ENCODE results near the gene NCAM1.
A peak's percentile ranks its signal among the peaks of the same experiment; 100 is the strongest.
"Not testable (repeated sequence)": the region's sequence is repeated elsewhere in the genome, so short reads cannot be mapped to it uniquely, and the experiment has no call there.

The NCAM1 gene

GRCh38 chr11:112961146-112961668, at the start of gene NCAM1:
Gene NCAM1, plus strand, starts transcription at chr11:112961420.
- intact Hi-C loops (cut with DNase I): loop anchor here (5.0 to 10.0 kb wide), 4 partner anchors 151 to 374 kb away; no protein-coding TSS in a partner anchor
- DNase-seq: peak; percentile 90 to 99 (median 94)

- intact Hi-C loops (cut with DNase I): no loop called here
- DNase-seq: no peak
Measured at GRCh38 chr11:112922606-112923005, 38.6 kb upstream of the NCAM1 start.

GRCh38 chr11:112924836-112925235, 36.4 kb upstream of the NCAM1 start:
- intact Hi-C loops (cut with DNase I); DNase-seq: not testable (repeated sequence)

- intact Hi-C loops (cut with DNase I): no loop called here
- no peak for DNase-seq
Measured at GRCh38 chr11:112925516-112926310, 35.5 kb upstream of the NCAM1 start.

- no peak for DNase-seq
- intact Hi-C loops (cut with DNase I): no loop called here
Measured at GRCh38 chr11:112928136-112928535, 33.1 kb upstream of the NCAM1 start.

GRCh38 chr11:112929432-112929831, 31.8 kb upstream of the NCAM1 start:
- intact Hi-C loops (cut with DNase I): no loop called here
- no peak for DNase-seq

GRCh38 chr11:112931703-112932102, 29.5 kb upstream of the NCAM1 start:
- intact Hi-C loops (cut with DNase I): no loop called here

GRCh38 chr11:112932593-112932992, 28.6 kb upstream of the NCAM1 start:
- no peak for DNase-seq
- intact Hi-C loops (cut with DNase I): no loop called here

More at GRCh38 chr11:112931703-112932102, 29.5 kb upstream of the NCAM1 start:
- no peak for DNase-seq

- no peak for DNase-seq
- intact Hi-C loops (cut with DNase I): no loop called here
Measured at GRCh38 chr11:112933970-112934369, 27.2 kb upstream of the NCAM1 start.

GRCh38 chr11:112941104-112941503, 20.1 kb upstream of the NCAM1 start:
- no peak for DNase-seq
- intact Hi-C loops (cut with DNase I): no loop called here

- intact Hi-C loops (cut with DNase I): no loop called here
Measured at GRCh38 chr11:112942966-112943643, 18.1 kb upstream of the NCAM1 start.

GRCh38 chr11:112946866-112947265, 14.4 kb upstream of the NCAM1 start:
- no peak for DNase-seq
- intact Hi-C loops (cut with DNase I): no loop called here

More at GRCh38 chr11:112942966-112943643, 18.1 kb upstream of the NCAM1 start:
- DNase-seq: no peak

GRCh38 chr11:112949781-112950575, 11.2 kb upstream of the NCAM1 start:
- intact Hi-C loops (cut with DNase I): no loop called here
- DNase-seq: peak in 4 of 10 donors; percentile 20 to 75 (median 70)

- intact Hi-C loops (cut with DNase I): no loop called here
- no peak for DNase-seq
Measured at GRCh38 chr11:112958670-112959069, 2.5 kb upstream of the NCAM1 start.

- intact Hi-C loops (cut with DNase I): loop anchor here (2.0 to 10.0 kb wide), 5 partner anchors 125 to 375 kb away; no protein-coding TSS in a partner anchor
- peak; percentile 56 to 95 (median 67) for DNase-seq
Measured at GRCh38 chr11:112961751-112962578, 745 bp downstream of the NCAM1 start.

- peak; percentile 77 to 98 (median 88) for DNase-seq
- intact Hi-C loops (cut with DNase I): loop anchor here (2.0 to 10.0 kb wide), 5 partner anchors 126 to 375 kb away; no protein-coding TSS in a partner anchor
Measured at GRCh38 chr11:112962579-112963367, 1.6 kb downstream of the NCAM1 start.

- intact Hi-C loops (cut with DNase I): loop anchor here (2.0 to 10.0 kb wide), 5 partner anchors 127 to 376 kb away; no protein-coding TSS in a partner anchor
- DNase-seq: peak in 4 of 10 donors; percentile 11 to 86 (median 39)
Measured at GRCh38 chr11:112963368-112963955, 2.2 kb downstream of the NCAM1 start.

- no peak for DNase-seq
- intact Hi-C loops (cut with DNase I): loop anchor here (10.0 kb wide), 2 partner anchors 309 to 311 kb away; no protein-coding TSS in a partner anchor
Measured at GRCh38 chr11:112965656-112966055, 4.4 kb downstream of the NCAM1 start.
